Inflammatory macrophage (primary cell): ENCODE results near the gene OR13J1.

Source experiments
- DNase-seq, 2 donors: peaks; one replicate each; pipeline ENCODE4 v3.0.0-alpha.2; 2020 to 2022

OR13J1 gene

GRCh38 chr9:35856882-35857281 lies 13.3 kb downstream of the OR13J1 start:
- DNase-seq, result no peak

GRCh38 chr9:35856206-35856605 lies 14.0 kb downstream of the OR13J1 start:
- no peak for DNase-seq

GRCh38 chr9:35854091-35854762 lies 16.0 kb downstream of the OR13J1 start:
- no peak for DNase-seq

GRCh38 chr9:35852876-35853865 lies 17.0 kb downstream of the OR13J1 start:
- no peak for DNase-seq

GRCh38 chr9:35852267-35852815 lies 17.9 kb downstream of the OR13J1 start:
- no peak for DNase-seq

- DNase-seq, result no peak
Measured at GRCh38 chr9:35847792-35848572, 22.2 kb downstream of the OR13J1 start.

GRCh38 chr9:35845824-35846771 lies 24.1 kb downstream of the OR13J1 start:
- no peak for DNase-seq

GRCh38 chr9:35844628-35845270 lies 25.5 kb downstream of the OR13J1 start:
- peak; percentile 92 to 97 for DNase-seq

- peak in 1 of 2 donors; percentile 36 for DNase-seq
Measured at GRCh38 chr9:35842795-35843194, 27.4 kb downstream of the OR13J1 start.

GRCh38 chr9:35842020-35842745 lies 28.0 kb downstream of the OR13J1 start:
- no peak for DNase-seq

GRCh38 chr9:35841645-35841900 lies 28.6 kb downstream of the OR13J1 start:
- DNase-seq, result no peak

- no peak for DNase-seq
Measured at GRCh38 chr9:35840881-35841644, 29.1 kb downstream of the OR13J1 start.

- DNase-seq, result no peak
Measured at GRCh38 chr9:35839926-35840325, 30.3 kb downstream of the OR13J1 start.

GRCh38 chr9:35836595-35836994 lies 33.6 kb downstream of the OR13J1 start:
- DNase-seq, result no peak

- DNase-seq, result no peak
Measured at GRCh38 chr9:35835766-35836165, 34.4 kb downstream of the OR13J1 start.

GRCh38 chr9:35835216-35835632 lies 35.0 kb downstream of the OR13J1 start:
- DNase-seq, result no peak

- DNase-seq, result no peak
Measured at GRCh38 chr9:35834260-35835215, 35.7 kb downstream of the OR13J1 start.

GRCh38 chr9:35832814-35833213 lies 37.4 kb downstream of the OR13J1 start:
- DNase-seq, result no peak
